Body of pancreas (tissue), 4 donors: ENCODE data around the gene PLAGL1.
"Not testable (repeated sequence)": the region's sequence is repeated elsewhere in the genome, so short reads cannot be mapped to it uniquely, and the experiment has no call there.

Experiments
- POLR2A ChIP-seq, 3 donors: fragments of 450-650 bp; IDR thresholded peaks; one replicate each; pipeline ENCODE4 v1.6.1; 2016; ENCODE audit warnings: antibody characterized with exemption in 3 of 3, mild to moderate bottlenecking in 2 of 3
- TF ChIP-seq, protein P1 (sequence below), 7 experiments: fragments of 450-650 bp in 4 of 7; fragments of 200-600 bp in 3 of 7; sonication (generic) in 3 of 7; IDR thresholded peaks; one replicate each; pipeline ENCODE4 v1.5.1; 2016 to 2019; ENCODE audit warnings: antibody characterized with exemption in 7 of 7

DNA sequence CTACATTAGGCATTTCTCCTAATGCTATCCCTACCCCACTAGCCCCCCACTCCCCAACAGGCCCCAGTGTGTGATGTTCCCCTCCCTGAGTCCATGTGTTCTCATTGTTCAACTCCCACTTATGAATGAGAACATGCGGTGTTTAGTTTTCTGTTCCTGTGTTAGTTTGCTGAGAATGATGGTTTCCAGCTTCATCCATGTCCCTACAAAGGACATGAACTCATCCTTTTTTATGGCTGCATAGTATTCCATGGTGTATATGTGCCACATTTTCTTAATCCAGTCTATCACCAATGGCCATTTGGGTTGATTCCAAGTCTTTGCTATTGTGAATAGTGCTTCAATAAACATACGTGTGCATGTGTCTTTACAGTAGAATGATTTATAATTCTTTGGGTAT, 1.6 kb upstream of the PLAGL1 start:
- not testable (repeated sequence) for TF ChIP-seq POLR2A (IDR thresholded peaks at IDR 0.05)
- TF ChIP-seq, protein P1, sequence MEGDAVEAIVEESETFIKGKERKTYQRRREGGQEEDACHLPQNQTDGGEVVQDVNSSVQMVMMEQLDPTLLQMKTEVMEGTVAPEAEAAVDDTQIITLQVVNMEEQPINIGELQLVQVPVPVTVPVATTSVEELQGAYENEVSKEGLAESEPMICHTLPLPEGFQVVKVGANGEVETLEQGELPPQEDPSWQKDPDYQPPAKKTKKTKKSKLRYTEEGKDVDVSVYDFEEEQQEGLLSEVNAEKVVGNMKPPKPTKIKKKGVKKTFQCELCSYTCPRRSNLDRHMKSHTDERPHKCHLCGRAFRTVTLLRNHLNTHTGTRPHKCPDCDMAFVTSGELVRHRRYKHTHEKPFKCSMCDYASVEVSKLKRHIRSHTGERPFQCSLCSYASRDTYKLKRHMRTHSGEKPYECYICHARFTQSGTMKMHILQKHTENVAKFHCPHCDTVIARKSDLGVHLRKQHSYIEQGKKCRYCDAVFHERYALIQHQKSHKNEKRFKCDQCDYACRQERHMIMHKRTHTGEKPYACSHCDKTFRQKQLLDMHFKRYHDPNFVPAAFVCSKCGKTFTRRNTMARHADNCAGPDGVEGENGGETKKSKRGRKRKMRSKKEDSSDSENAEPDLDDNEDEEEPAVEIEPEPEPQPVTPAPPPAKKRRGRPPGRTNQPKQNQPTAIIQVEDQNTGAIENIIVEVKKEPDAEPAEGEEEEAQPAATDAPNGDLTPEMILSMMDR (IDR thresholded peaks at IDR 0.05) = not testable (repeated sequence)
